ENCODE results near the gene MTFMT. TPM values are rescaled to one million over a fixed set of nuclear protein-coding genes. Genes with fewer than 3 reads are reported as not detected.
"Not testable (repeated sequence)": the region's sequence is repeated elsewhere in the genome, so short reads cannot be mapped to it uniquely, and the experiment has no call there.

Gene MTFMT
- polyA plus RNA-seq, 4 donors: 9.7 to 14.8 (median 12.9) TPM

- H3K4me1 ChIP-seq (ENCODE audit: control insufficient read depth in 3 of 3, insufficient read depth in 2 of 3, low read depth in 1 of 3, low read length in 2 of 3): peaks cover 1 to 17% (median 8%) of the 10 kb centered on the region in 3 donors
- 12 to 30% (median 28%) methylated on average over 10 of the region's 10 CpGs for WGBS, 3 donors
- H3K27me3 ChIP-seq (ENCODE audit: control insufficient read depth in 3 of 3, insufficient read depth in 3 of 3, low read length in 3 of 3): no peaks in the 10 kb centered on the region
- H3K9me3 ChIP-seq (ENCODE audit: control insufficient read depth in 2 of 2, insufficient read depth in 1 of 2, low read depth in 1 of 2, low read length in 1 of 2): no peaks in the 10 kb centered on the region
- FAIRE-seq: no peak
- H3K27ac ChIP-seq (ENCODE audit: low read depth in 1 of 3, low read length in 2 of 3): peak overlapping the region in 1 of 3 donors; percentile 8
- peak overlapping the region in 2 of 3 donors; percentile 84 to 96 for H3K4me3 ChIP-seq (ENCODE audit: low read depth in 1 of 3, low read length in 3 of 3)
- H3K36me3 ChIP-seq (ENCODE audit: control insufficient read depth in 3 of 3, insufficient read depth in 2 of 3, low read depth in 1 of 3, low read length in 3 of 3): peaks cover 4 to 24% (median 14%) of the 10 kb centered on the region in 3 donors
- DNase-seq: peak in 1 of 2 donors; percentile 59
Observed at GRCh38 chr15:65028338-65028737, 1.1 kb downstream of the MTFMT start.

- no peak for DNase-seq
- no peak overlapping the region for H3K27ac ChIP-seq (ENCODE audit: low read depth in 1 of 3, low read length in 2 of 3)
Observed at GRCh38 chr15:65027593-65027992, 1.8 kb downstream of the MTFMT start.

GRCh38 chr15:65026756-65027155 lies 2.7 kb downstream of the MTFMT start:
- Histone ChIP-seq H3K36me3 (ENCODE audit: control insufficient read depth in 3 of 3, insufficient read depth in 2 of 3, low read depth in 1 of 3, low read length in 3 of 3) (peaks cover 4 to 32% (median 14%) of the 10 kb centered on the region in 3 donors), H3K4me3 (ENCODE audit: low read depth in 1 of 3, low read length in 3 of 3) (no peak overlapping the region), H3K27me3 (ENCODE audit: control insufficient read depth in 3 of 3, insufficient read depth in 3 of 3, low read length in 3 of 3) (no peaks in the 10 kb centered on the region), H3K4me1 (ENCODE audit: control insufficient read depth in 3 of 3, insufficient read depth in 2 of 3, low read depth in 1 of 3, low read length in 2 of 3) (peaks cover 1 to 9% (median 8%) of the 10 kb centered on the region in 3 donors), H3K9me3 (ENCODE audit: control insufficient read depth in 2 of 2, insufficient read depth in 1 of 2, low read depth in 1 of 2, low read length in 1 of 2) (no peaks in the 10 kb centered on the region), H3K27ac (ENCODE audit: low read depth in 1 of 3, low read length in 2 of 3) (no peak overlapping the region)
- 89 to 90% (median 90%) methylated on average over 6 of the region's 6 CpGs for WGBS, 3 donors
- DNase-seq: no peak
- FAIRE-seq: no peak

More at GRCh38 chr15:65027593-65027992, 1.8 kb downstream of the MTFMT start:
- H3K27me3 ChIP-seq (ENCODE audit: control insufficient read depth in 3 of 3, insufficient read depth in 3 of 3, low read length in 3 of 3): no peaks in the 10 kb centered on the region
- WGBS, 3 donors: 68 to 94% (median 89%) methylated on average over 1 of the region's 1 CpG
- H3K4me3 ChIP-seq (ENCODE audit: low read depth in 1 of 3, low read length in 3 of 3): peak overlapping the region in 1 of 3 donors; percentile 96
- no peak for FAIRE-seq
- H3K36me3 ChIP-seq (ENCODE audit: control insufficient read depth in 3 of 3, insufficient read depth in 2 of 3, low read depth in 1 of 3, low read length in 3 of 3): peaks cover 4 to 27% (median 14%) of the 10 kb centered on the region in 3 donors
- no peaks in the 10 kb centered on the region for H3K9me3 ChIP-seq (ENCODE audit: control insufficient read depth in 2 of 2, insufficient read depth in 1 of 2, low read depth in 1 of 2, low read length in 1 of 2)
- peaks cover 1 to 9% (median 8%) of the 10 kb centered on the region in 3 donors for H3K4me1 ChIP-seq (ENCODE audit: control insufficient read depth in 3 of 3, insufficient read depth in 2 of 3, low read depth in 1 of 3, low read length in 2 of 3)

GRCh38 chr15:65021488-65021887 lies 8.0 kb downstream of the MTFMT start:
- H3K36me3 ChIP-seq (ENCODE audit: control insufficient read depth in 3 of 3, insufficient read depth in 2 of 3, low read depth in 1 of 3, low read length in 3 of 3): peaks cover 4 to 44% (median 24%) of the 10 kb centered on the region in 3 donors
- H3K4me1 ChIP-seq (ENCODE audit: control insufficient read depth in 3 of 3, insufficient read depth in 2 of 3, low read depth in 1 of 3, low read length in 2 of 3): no peaks in the 10 kb centered on the region
- H3K27me3 ChIP-seq (ENCODE audit: control insufficient read depth in 3 of 3, insufficient read depth in 3 of 3, low read length in 3 of 3): no peaks in the 10 kb centered on the region
- no peak overlapping the region for H3K27ac ChIP-seq (ENCODE audit: low read depth in 1 of 3, low read length in 2 of 3)
- no peaks in the 10 kb centered on the region for H3K9me3 ChIP-seq (ENCODE audit: control insufficient read depth in 2 of 2, insufficient read depth in 1 of 2, low read depth in 1 of 2, low read length in 1 of 2)
- no peak overlapping the region for H3K4me3 ChIP-seq (ENCODE audit: low read depth in 1 of 3, low read length in 3 of 3)
- no peak for FAIRE-seq
- DNase-seq: no peak

- no peak for DNase-seq
- WGBS, 3 donors: 91 to 96% (median 95%) methylated on average over 1 of the region's 1 CpG
- no peak overlapping the region for H3K4me3 ChIP-seq (ENCODE audit: low read depth in 1 of 3, low read length in 3 of 3)
- FAIRE-seq: no peak
- no peaks in the 10 kb centered on the region for H3K9me3 ChIP-seq (ENCODE audit: control insufficient read depth in 2 of 2, insufficient read depth in 1 of 2, low read depth in 1 of 2, low read length in 1 of 2)
- H3K36me3 ChIP-seq (ENCODE audit: control insufficient read depth in 3 of 3, insufficient read depth in 2 of 3, low read depth in 1 of 3, low read length in 3 of 3): peaks cover 4 to 42% (median 17%) of the 10 kb centered on the region in 3 donors
- H3K4me1 ChIP-seq (ENCODE audit: control insufficient read depth in 3 of 3, insufficient read depth in 2 of 3, low read depth in 1 of 3, low read length in 2 of 3): no peaks in the 10 kb centered on the region
- no peaks in the 10 kb centered on the region for H3K27me3 ChIP-seq (ENCODE audit: control insufficient read depth in 3 of 3, insufficient read depth in 3 of 3, low read length in 3 of 3)
- H3K27ac ChIP-seq (ENCODE audit: low read depth in 1 of 3, low read length in 2 of 3): no peak overlapping the region
Observed at GRCh38 chr15:65020419-65020818, 9.0 kb downstream of the MTFMT start.

GRCh38 chr15:65011198-65011597 lies 18.2 kb downstream of the MTFMT start:
- not testable (repeated sequence) for H3K27me3 ChIP-seq (ENCODE audit: control insufficient read depth in 3 of 3, insufficient read depth in 3 of 3, low read length in 3 of 3)
- WGBS, 3 donors: 67 to 85% (median 74%) methylated on average over 4 of the region's 4 CpGs

GRCh38 chr15:65008983-65009382 lies 20.5 kb downstream of the MTFMT start:
- peaks cover 0 to 6% of the 10 kb centered on the region in 2 donors for H3K9me3 ChIP-seq (ENCODE audit: control insufficient read depth in 2 of 2, insufficient read depth in 1 of 2, low read depth in 1 of 2, low read length in 1 of 2)
- peaks cover 4 to 26% (median 12%) of the 10 kb centered on the region in 3 donors for H3K36me3 ChIP-seq (ENCODE audit: control insufficient read depth in 3 of 3, insufficient read depth in 2 of 3, low read depth in 1 of 3, low read length in 3 of 3)
- FAIRE-seq (no peak), DNase-seq (peak in 1 of 2 donors; percentile 16)
- no peak overlapping the region for H3K27ac ChIP-seq (ENCODE audit: low read depth in 1 of 3, low read length in 2 of 3)
- WGBS, 3 donors: 73 to 80% (median 77%) methylated on average over 2 of the region's 2 CpGs
- no peaks in the 10 kb centered on the region for H3K27me3 ChIP-seq (ENCODE audit: control insufficient read depth in 3 of 3, insufficient read depth in 3 of 3, low read length in 3 of 3)
- no peaks in the 10 kb centered on the region for H3K4me1 ChIP-seq (ENCODE audit: control insufficient read depth in 3 of 3, insufficient read depth in 2 of 3, low read depth in 1 of 3, low read length in 2 of 3)
- H3K4me3 ChIP-seq (ENCODE audit: low read depth in 1 of 3, low read length in 3 of 3): no peak overlapping the region

More at GRCh38 chr15:65011198-65011597, 18.2 kb downstream of the MTFMT start:
- H3K4me3 ChIP-seq (ENCODE audit: low read depth in 1 of 3, low read length in 3 of 3); H3K4me1 ChIP-seq (ENCODE audit: control insufficient read depth in 3 of 3, insufficient read depth in 2 of 3, low read depth in 1 of 3, low read length in 2 of 3); DNase-seq; FAIRE-seq; H3K9me3 ChIP-seq (ENCODE audit: control insufficient read depth in 2 of 2, insufficient read depth in 1 of 2, low read depth in 1 of 2, low read length in 1 of 2); H3K27ac ChIP-seq (ENCODE audit: low read depth in 1 of 3, low read length in 2 of 3): not testable (repeated sequence)
- H3K36me3 ChIP-seq (ENCODE audit: control insufficient read depth in 3 of 3, insufficient read depth in 2 of 3, low read depth in 1 of 3, low read length in 3 of 3): peaks cover 4 to 32% (median 9%) of the 10 kb centered on the region in 3 donors

GRCh38 chr15:65006876-65007275 lies 22.6 kb downstream of the MTFMT start:
- DNase-seq (no peak), FAIRE-seq (no peak)
- 93 to 100% (median 99%) methylated on average over 3 of the region's 3 CpGs for WGBS, 3 donors
- Histone ChIP-seq H3K36me3 (ENCODE audit: control insufficient read depth in 3 of 3, insufficient read depth in 2 of 3, low read depth in 1 of 3, low read length in 3 of 3) (peaks cover 2 to 19% (median 7%) of the 10 kb centered on the region in 3 donors), H3K9me3 (ENCODE audit: control insufficient read depth in 2 of 2, insufficient read depth in 1 of 2, low read depth in 1 of 2, low read length in 1 of 2) (no peaks in the 10 kb centered on the region), H3K4me3 (ENCODE audit: low read depth in 1 of 3, low read length in 3 of 3) (no peak overlapping the region), H3K27ac (ENCODE audit: low read depth in 1 of 3, low read length in 2 of 3) (no peak overlapping the region), H3K27me3 (ENCODE audit: control insufficient read depth in 3 of 3, insufficient read depth in 3 of 3, low read length in 3 of 3) (no peaks in the 10 kb centered on the region), H3K4me1 (ENCODE audit: control insufficient read depth in 3 of 3, insufficient read depth in 2 of 3, low read depth in 1 of 3, low read length in 2 of 3) (no peaks in the 10 kb centered on the region)

GRCh38 chr15:65004993-65005392 lies 24.4 kb downstream of the MTFMT start:
- no peaks in the 10 kb centered on the region for H3K9me3 ChIP-seq (ENCODE audit: control insufficient read depth in 2 of 2, insufficient read depth in 1 of 2, low read depth in 1 of 2, low read length in 1 of 2)
- DNase-seq (no peak), FAIRE-seq (no peak)
- no peak overlapping the region for H3K4me3 ChIP-seq (ENCODE audit: low read depth in 1 of 3, low read length in 3 of 3)
- H3K27me3 ChIP-seq (ENCODE audit: control insufficient read depth in 3 of 3, insufficient read depth in 3 of 3, low read length in 3 of 3): no peaks in the 10 kb centered on the region
- no peaks in the 10 kb centered on the region for H3K4me1 ChIP-seq (ENCODE audit: control insufficient read depth in 3 of 3, insufficient read depth in 2 of 3, low read depth in 1 of 3, low read length in 2 of 3)
- H3K36me3 ChIP-seq (ENCODE audit: control insufficient read depth in 3 of 3, insufficient read depth in 2 of 3, low read depth in 1 of 3, low read length in 3 of 3): peaks cover 0 to 22% (median 5%) of the 10 kb centered on the region in 3 donors
- no peak overlapping the region for H3K27ac ChIP-seq (ENCODE audit: low read depth in 1 of 3, low read length in 2 of 3)
- 84 to 94% (median 93%) methylated on average over 3 of the region's 3 CpGs for WGBS, 3 donors

Measured in small intestine (tissue), 7 donors.